ENCODE results near the gene PAK5.

The PAK5 gene

DNA sequence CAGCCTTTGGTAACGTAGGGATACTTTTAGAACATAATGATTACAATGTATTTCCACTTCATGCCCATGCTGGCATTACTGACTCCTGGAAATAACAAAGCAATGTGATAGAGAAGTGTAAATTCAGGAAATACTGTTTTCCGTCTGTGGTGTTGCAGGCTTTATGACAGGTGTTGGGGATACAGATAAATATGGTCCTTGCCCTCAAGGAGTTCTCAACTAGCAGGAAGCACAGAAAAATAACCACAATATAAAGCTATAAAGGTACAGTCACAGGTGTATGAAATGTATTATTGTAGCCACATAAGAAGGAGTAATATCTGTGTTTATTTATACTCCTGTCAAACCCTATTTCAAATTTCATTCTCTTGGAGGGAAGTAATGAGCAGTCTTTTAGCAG, 337.4 kb downstream of the PAK5 start:
- Histone ChIP-seq H3K4me2 (ENCODE audit: low read depth, low read length, poor library complexity, severe bottlenecking) (no peak overlapping the region), H3K9ac (ENCODE audit: low read length) (no peak overlapping the region), H4K20me1 (ENCODE audit: low read depth, low read length) (no peaks in the 10 kb centered on the region), H3K9me2 (replicated peaks; ENCODE audit: insufficient read depth, low read length) (no peaks in the 10 kb centered on the region), H3K4me3 (ENCODE audit: insufficient read depth, low read length, poor library complexity, severe bottlenecking) (no peak overlapping the region), H3K36me3 (ENCODE audit: low read length) (no peaks in the 10 kb centered on the region), H3F3A (ENCODE audit: insufficient read depth) (no peaks in the 10 kb centered on the region), H3K9me3 (ENCODE audit: insufficient read depth, low read length) (no peaks in the 10 kb centered on the region), H3K27ac (ENCODE audit: low read depth, low read length) (no peak overlapping the region), H3K27me3 (ENCODE audit: low read length) (no peaks in the 10 kb centered on the region), H3K79me2 (ENCODE audit: insufficient read depth, low read length) (no peaks in the 10 kb centered on the region), H2AFZ (ENCODE audit: low read depth, low read length, severe bottlenecking) (no peak overlapping the region)
- TF ChIP-seq EZH2phosphoT487 (conservative IDR thresholded peaks at IDR 0.05; ENCODE audit: low read length) (no peak), CTCF (IDR thresholded peaks at IDR 0.05; ENCODE audit: insufficient read depth, low read length, poor library complexity, severe bottlenecking) (no peak)

DNA sequence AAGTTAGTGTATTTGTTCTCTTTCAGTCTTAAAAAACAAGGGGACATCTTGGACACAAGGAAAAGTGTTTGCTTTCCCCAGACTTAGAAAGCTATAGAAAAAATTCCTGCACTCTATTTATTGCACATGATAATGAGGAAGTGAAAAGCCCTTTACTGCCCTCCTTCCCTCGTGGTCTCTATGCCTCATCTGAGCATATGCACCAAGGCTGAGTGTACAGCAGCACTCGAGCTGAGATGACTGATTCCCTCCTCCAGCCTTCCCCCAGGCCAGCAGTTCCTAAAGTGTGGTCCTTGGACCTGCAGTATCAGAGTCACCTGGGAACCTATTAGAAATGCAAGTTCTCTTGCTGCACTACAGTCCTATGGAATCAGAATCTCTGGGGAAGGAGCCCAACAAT, 338.8 kb downstream of the PAK5 start:
- Histone ChIP-seq H3K4me3 (ENCODE audit: insufficient read depth, low read length, poor library complexity, severe bottlenecking) (no peak overlapping the region), H2AFZ (ENCODE audit: low read depth, low read length, severe bottlenecking) (no peak overlapping the region), H3K9ac (ENCODE audit: low read length) (no peak overlapping the region), H3K27me3 (ENCODE audit: low read length) (no peaks in the 10 kb centered on the region), H3K9me2 (replicated peaks; ENCODE audit: insufficient read depth, low read length) (no peaks in the 10 kb centered on the region), H3F3A (ENCODE audit: insufficient read depth) (no peaks in the 10 kb centered on the region), H3K4me2 (ENCODE audit: low read depth, low read length, poor library complexity, severe bottlenecking) (no peak overlapping the region), H4K20me1 (ENCODE audit: low read depth, low read length) (no peaks in the 10 kb centered on the region), H3K27ac (ENCODE audit: low read depth, low read length) (no peak overlapping the region), H3K36me3 (ENCODE audit: low read length) (no peaks in the 10 kb centered on the region), H3K79me2 (ENCODE audit: insufficient read depth, low read length) (no peaks in the 10 kb centered on the region), H3K9me3 (ENCODE audit: insufficient read depth, low read length) (no peaks in the 10 kb centered on the region)
- no peak for TF ChIP-seq CTCF (IDR thresholded peaks at IDR 0.05; ENCODE audit: insufficient read depth, low read length, poor library complexity, severe bottlenecking)
- no peak for TF ChIP-seq EZH2phosphoT487 (conservative IDR thresholded peaks at IDR 0.05; ENCODE audit: low read length)

- Histone ChIP-seq H3K9me3 (ENCODE audit: insufficient read depth, low read length) (no peaks in the 10 kb centered on the region), H3K27ac (ENCODE audit: low read depth, low read length) (no peak overlapping the region), H3K79me2 (ENCODE audit: insufficient read depth, low read length) (no peaks in the 10 kb centered on the region), H3K36me3 (ENCODE audit: low read length) (no peaks in the 10 kb centered on the region), H4K20me1 (ENCODE audit: low read depth, low read length) (no peaks in the 10 kb centered on the region), H3K9me2 (replicated peaks; ENCODE audit: insufficient read depth, low read length) (no peaks in the 10 kb centered on the region), H2AFZ (ENCODE audit: low read depth, low read length, severe bottlenecking) (no peak overlapping the region), H3K4me2 (ENCODE audit: low read depth, low read length, poor library complexity, severe bottlenecking) (no peak overlapping the region), H3K4me3 (ENCODE audit: insufficient read depth, low read length, poor library complexity, severe bottlenecking) (no peak overlapping the region), H3F3A (ENCODE audit: insufficient read depth) (no peaks in the 10 kb centered on the region), H3K9ac (ENCODE audit: low read length) (no peak overlapping the region), H3K27me3 (ENCODE audit: low read length) (no peaks in the 10 kb centered on the region)
- no peak for TF ChIP-seq EZH2phosphoT487 (conservative IDR thresholded peaks at IDR 0.05; ENCODE audit: low read length)
- no peak for TF ChIP-seq CTCF (IDR thresholded peaks at IDR 0.05; ENCODE audit: insufficient read depth, low read length, poor library complexity, severe bottlenecking)
These were observed 339.6 kb downstream of the PAK5 start for GRCh38 chr20:9499126-9499899.

Data from SU-DHL-6 (cell line).